Uterus (tissue), 2 donors: ENCODE results near the gene ATF2.

Source experiments
- POLR2A ChIP-seq, 2 donors: fragments of 450-650 bp; IDR thresholded peaks; one replicate each; pipeline ENCODE4 v1.6.1; 2016; ENCODE audit warnings: antibody characterized with exemption in 2 of 2, mild to moderate bottlenecking in 1 of 2, moderate library complexity in 1 of 2
- TF ChIP-seq, protein P1 (sequence below), 4 experiments: fragments of 200-600 bp in 2 of 4; fragments of 450-650 bp in 2 of 4; sonication (generic) in 2 of 4; IDR thresholded peaks; one replicate each; pipeline ENCODE4 v1.5.1; 2016 to 2019; ENCODE audit warnings: antibody characterized with exemption in 4 of 4, mild to moderate bottlenecking in 2 of 4, moderate library complexity in 1 of 4

DNA sequence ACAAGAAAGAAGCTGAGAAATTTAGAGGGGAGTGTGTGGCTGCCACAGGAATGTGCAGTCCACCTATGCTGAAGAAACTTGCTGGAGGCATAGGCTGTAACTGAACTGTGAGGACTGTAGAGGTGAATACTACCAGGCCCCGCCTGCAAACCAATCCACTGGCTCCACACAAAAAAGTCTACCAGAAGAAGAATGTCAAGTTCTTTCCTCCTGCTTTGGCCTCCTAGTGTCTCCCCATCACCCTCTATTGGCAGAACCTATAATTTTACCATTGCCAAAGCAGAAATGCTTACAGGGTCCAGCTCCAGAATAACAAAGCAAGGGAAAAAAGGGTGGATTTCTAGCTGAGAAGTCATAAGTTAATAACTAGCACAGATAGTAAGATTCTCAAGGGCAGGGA is 19.4 kb upstream of the ATF2 start:
- TF ChIP-seq, protein P1, sequence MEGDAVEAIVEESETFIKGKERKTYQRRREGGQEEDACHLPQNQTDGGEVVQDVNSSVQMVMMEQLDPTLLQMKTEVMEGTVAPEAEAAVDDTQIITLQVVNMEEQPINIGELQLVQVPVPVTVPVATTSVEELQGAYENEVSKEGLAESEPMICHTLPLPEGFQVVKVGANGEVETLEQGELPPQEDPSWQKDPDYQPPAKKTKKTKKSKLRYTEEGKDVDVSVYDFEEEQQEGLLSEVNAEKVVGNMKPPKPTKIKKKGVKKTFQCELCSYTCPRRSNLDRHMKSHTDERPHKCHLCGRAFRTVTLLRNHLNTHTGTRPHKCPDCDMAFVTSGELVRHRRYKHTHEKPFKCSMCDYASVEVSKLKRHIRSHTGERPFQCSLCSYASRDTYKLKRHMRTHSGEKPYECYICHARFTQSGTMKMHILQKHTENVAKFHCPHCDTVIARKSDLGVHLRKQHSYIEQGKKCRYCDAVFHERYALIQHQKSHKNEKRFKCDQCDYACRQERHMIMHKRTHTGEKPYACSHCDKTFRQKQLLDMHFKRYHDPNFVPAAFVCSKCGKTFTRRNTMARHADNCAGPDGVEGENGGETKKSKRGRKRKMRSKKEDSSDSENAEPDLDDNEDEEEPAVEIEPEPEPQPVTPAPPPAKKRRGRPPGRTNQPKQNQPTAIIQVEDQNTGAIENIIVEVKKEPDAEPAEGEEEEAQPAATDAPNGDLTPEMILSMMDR (IDR thresholded peaks at IDR 0.05): peak in 1 of 4 experiments; percentile 5
- no peak for TF ChIP-seq POLR2A (IDR thresholded peaks at IDR 0.05)
